H1 (cell line): ENCODE measurements around the gene ZNF23. TPM values are rescaled to one million over a fixed set of nuclear protein-coding genes. Genes with fewer than 3 reads are reported as not detected.

ENCODE experiments used
- RAD21 ChIP-seq, 2 experiments: IDR thresholded peaks in 1 of 2; conservative IDR thresholded peaks in 1 of 2; 2 replicates each; pipeline ENCODE4 v1.6.1; 2011; ENCODE audit warnings: low read depth in 2 of 2, low read length in 2 of 2, improper control_type of control experiment in 1 of 2, inconsistent platforms in 1 of 2, mild to moderate bottlenecking in 1 of 2, moderate library complexity in 1 of 2
- polyA plus RNA-seq, 7 experiments: library from polyadenylated mRNA; depleted of rRNA in 3 of 7; stranded (reverse) in 5 of 7; unstranded in 2 of 7; fragments of >200 nt in 5 of 7; fragments of 200-250 nt in 2 of 7; gene quantifications; 1 replicate in 5 of 7; 2 replicates in 1 of 7; 4 replicates in 1 of 7; pipeline versions ENCODE4 v1.2.1 to v1.2.3, GENCODE V29; 2011 to 2013; ENCODE audit warnings: missing spikeins in 2 of 7, mixed read lengths in 2 of 7
- total RNA-seq: library from RNA; stranded (reverse); fragmentation: NEBNext Ultra II Directional; extraction: Animal tissue kit (Norgen Biotek cat#: 25700); gene quantifications from 2 replicates; pipeline ENCODE4 v1.2.1, GENCODE V29; 2021

ZNF23 gene
- total and polyA plus RNA-seq, 2 of the 8 experiments (the other 6 are each of a cell fraction or from before 2014, with no cell fraction given) = 2.4 to 10.2 TPM

DNA sequence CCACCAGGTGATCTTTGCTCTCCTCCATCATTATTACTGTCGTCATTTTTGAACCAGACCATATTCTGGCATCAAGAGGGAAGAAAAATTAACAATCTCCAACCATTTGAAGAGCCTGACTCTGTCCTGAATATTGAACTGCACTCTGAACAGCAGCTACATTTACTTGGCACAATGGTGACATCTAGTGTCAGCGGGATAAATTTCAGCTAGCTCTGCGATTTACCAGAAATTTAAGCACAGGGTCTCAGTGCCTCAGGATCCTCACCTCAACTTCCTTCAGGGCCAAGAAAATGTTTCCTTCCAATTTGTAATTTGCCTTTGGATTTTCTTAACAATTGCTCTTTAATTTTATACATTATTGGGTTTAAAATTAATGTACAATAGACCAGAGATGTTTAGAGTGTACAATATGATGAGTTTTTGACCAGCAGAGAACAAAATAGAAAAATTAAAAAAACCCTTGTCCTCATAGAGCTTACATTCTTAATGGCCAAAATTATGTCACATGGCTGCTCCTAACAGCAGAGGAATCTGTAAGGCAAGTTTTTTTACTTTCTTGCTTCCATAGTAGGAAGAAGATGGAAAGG lies 37.8 kb upstream of the ZNF23 start (continued):
- peak; percentile 84 to 88 for TF ChIP-seq RAD21 (IDR thresholded peaks at IDR 0.05 in 1 of 2, conservative IDR thresholded peaks at IDR 0.05 in 1 of 2; ENCODE audit: low read depth in 2 of 2, low read length in 2 of 2)
- TF ChIP-seq, all 59 proteins: peak for 2
